Thoracic aorta (tissue), 2 donors: ENCODE results near the gene MTUS2. TPM values are rescaled to one million over a fixed set of nuclear protein-coding genes. Genes with fewer than 3 reads are reported as not detected.

ENCODE experiments used
- ATAC-seq: fragments of 150-250 bp; one replicate; pipeline ENCODE4 v1.8.0; 2017; ENCODE audit warnings: low read depth; ENCODE audit not compliant: insufficient number of reproducible peaks, low FRiP score
- DNase-seq: peaks from one replicate; pipeline ENCODE4 v3.0.0-alpha.2; 2020; ENCODE audit warnings: low spot score
- H3K27ac ChIP-seq, 2 donors: fragments of 200-600 bp; sonication (generic); 1 replicate in 1 of 2; 2 replicates in 1 of 2; pipeline ENCODE4 v1.5.1; 2016; ENCODE audit warnings: mild to moderate bottlenecking in 2 of 2, moderate library complexity in 2 of 2
- H3K27me3 ChIP-seq: fragments of 200-600 bp; sonication (generic); replicated peaks from 2 replicates; pipeline ENCODE4 v1.6.0; 2016; ENCODE audit warnings: mild to moderate bottlenecking; ENCODE audit not compliant: insufficient read depth
- H3K36me3 ChIP-seq: fragments of 200-600 bp; sonication (generic); one replicate; pipeline ENCODE4 v1.5.1; 2016
- H3K4me1 ChIP-seq, 2 donors: fragments of 200-600 bp; sonication (generic); 1 replicate in 1 of 2; 2 replicates in 1 of 2; pipeline versions ENCODE4 v1.5.1 to v1.6.0; 2016; ENCODE audit warnings: low read depth in 2 of 2, mild to moderate bottlenecking in 1 of 2; ENCODE audit not compliant: control insufficient read depth in 1 of 2
- H3K4me3 ChIP-seq: fragments of 200-600 bp; sonication (generic); 2 replicates; pipeline ENCODE4 v1.5.1; 2016; ENCODE audit warnings: mild to moderate bottlenecking
- H3K9me3 ChIP-seq: fragments of 200-600 bp; sonication (generic); 2 replicates; pipeline ENCODE4 v1.5.1; 2016
- CTCF ChIP-seq: fragments of 200-600 bp; sonication (generic); IDR thresholded peaks from one replicate; pipeline ENCODE4 v1.5.1; 2019; ENCODE audit warnings: antibody characterized with exemption
- total RNA-seq, 2 donors: library from RNA; depleted of rRNA; stranded (reverse); fragments of >200 nt; gene quantifications; one replicate each; pipeline versions ENCODE4 v1.1.0 to v1.2.3, GENCODE V29; 2016

MTUS2 gene
- total RNA-seq, 2 donors from 2014 or later: 14.9 to 26.4 TPM

- no peak for ATAC-seq
- Histone ChIP-seq H3K36me3 (no peaks in the 10 kb centered on the region), H3K4me3 (no peak overlapping the region), H3K27ac (no peak overlapping the region), H3K9me3 (peaks cover 15% of the 10 kb centered on the region), H3K27me3 (no peaks in the 10 kb centered on the region), H3K4me1 (no peaks in the 10 kb centered on the region)
- no peak for DNase-seq
- no peak for TF ChIP-seq CTCF
Observed at GRCh38 chr13:28918030-28918429, 97.9 kb downstream of the MTUS2 start.

GRCh38 chr13:28922341-28922740 lies 102.2 kb downstream of the MTUS2 start:
- no peaks in the 10 kb centered on the region for H3K9me3 ChIP-seq
- no peak for TF ChIP-seq CTCF
- no peaks in the 10 kb centered on the region for H3K27me3 ChIP-seq
- ATAC-seq (no peak), DNase-seq (no peak)
- no peak overlapping the region for H3K27ac ChIP-seq
- H3K4me3 ChIP-seq: no peak overlapping the region
- no peaks in the 10 kb centered on the region for H3K4me1 ChIP-seq
- H3K36me3 ChIP-seq: no peaks in the 10 kb centered on the region

- Histone ChIP-seq H3K9me3 (no peaks in the 10 kb centered on the region), H3K4me1 (peaks cover 7 to 29% of the 10 kb centered on the region in 2 donors), H3K27me3 (no peaks in the 10 kb centered on the region), H3K4me3 (no peak overlapping the region), H3K36me3 (no peaks in the 10 kb centered on the region), H3K27ac (no peak overlapping the region)
- ATAC-seq (no peak), DNase-seq (no peak)
- no peak for TF ChIP-seq CTCF
Observed at GRCh38 chr13:28935104-28935503, 115.0 kb downstream of the MTUS2 start.

DNA sequence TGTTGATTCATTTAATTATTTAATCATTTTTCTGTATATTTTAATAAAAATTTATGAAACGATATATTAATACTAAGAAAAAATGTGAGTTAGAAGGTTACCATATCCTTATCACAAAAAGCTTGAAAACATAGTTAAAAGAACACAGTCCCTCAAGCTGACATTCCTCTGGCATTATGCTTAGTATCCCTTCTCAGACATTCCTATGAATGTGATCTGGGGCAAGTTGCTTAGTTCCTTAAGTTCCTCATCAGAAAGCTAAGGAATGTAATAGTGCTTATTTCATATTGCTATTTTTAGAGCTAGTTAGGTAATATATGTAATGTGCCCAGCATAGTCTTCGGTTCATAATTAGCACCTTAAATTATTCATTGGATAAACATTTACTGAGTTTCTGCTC lies 122.8 kb downstream of the MTUS2 start:
- Histone ChIP-seq H3K27me3 (no peaks in the 10 kb centered on the region), H3K27ac (peak overlapping the region; percentile 67 to 78), H3K36me3 (no peaks in the 10 kb centered on the region), H3K4me3 (peak overlapping the region; percentile 33), H3K4me1 (peaks cover 11 to 19% of the 10 kb centered on the region in 2 donors), H3K9me3 (no peaks in the 10 kb centered on the region)
- no peak for DNase-seq
- TF ChIP-seq CTCF: no peak
- ATAC-seq: peak; percentile 40

DNA sequence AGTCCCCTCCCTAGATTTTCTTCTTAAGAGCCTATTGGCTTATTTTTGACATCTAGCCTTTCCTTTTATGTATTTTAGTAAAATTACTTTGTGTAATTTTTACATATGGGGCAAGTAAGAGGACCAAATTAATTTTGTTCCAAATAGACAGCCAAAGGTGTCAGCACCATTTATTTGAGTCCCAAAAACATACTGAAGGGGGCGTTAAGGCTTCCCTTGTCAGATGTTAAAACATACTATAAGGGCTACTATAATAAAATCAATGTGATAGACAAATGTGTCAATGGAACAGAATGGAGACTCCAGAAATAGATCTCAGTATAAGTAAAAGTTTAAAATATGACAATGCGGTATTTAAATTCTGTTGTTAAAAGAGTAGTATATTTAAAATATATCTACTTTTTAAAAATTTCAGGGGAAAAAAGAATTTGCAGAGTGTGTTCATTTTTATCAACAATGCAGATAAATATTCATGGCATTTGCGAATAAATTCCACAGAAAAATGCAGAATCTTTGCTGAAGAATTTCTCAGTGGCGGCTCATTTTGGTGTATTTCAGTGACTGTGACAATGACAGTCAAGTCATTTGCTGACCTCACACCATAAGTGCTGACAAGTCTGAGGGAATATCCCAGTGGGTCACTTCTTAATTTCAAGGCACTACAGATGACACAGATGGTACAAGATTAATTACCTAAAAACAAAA lies 133.7 kb downstream of the MTUS2 start:
- H3K9me3 ChIP-seq: no peaks in the 10 kb centered on the region
- TF ChIP-seq CTCF: no peak

More for the DNA sequence above, 133.7 kb downstream of the MTUS2 start:
- no peak overlapping the region for H3K27ac ChIP-seq
- no peak overlapping the region for H3K4me3 ChIP-seq
- ATAC-seq (no peak), DNase-seq (no peak)
- peaks cover 0 to 11% of the 10 kb centered on the region in 2 donors for H3K4me1 ChIP-seq
- no peaks in the 10 kb centered on the region for H3K27me3 ChIP-seq
- no peaks in the 10 kb centered on the region for H3K36me3 ChIP-seq
